Measurements from ENCODE around the gene MYO16.

- TF ChIP-seq CTCF (IDR thresholded peaks at IDR 0.05; ENCODE audit: poor library complexity) (no peak), EZH2phosphoT487 (IDR thresholded peaks at IDR 0.05; ENCODE audit: low read depth, severe bottlenecking, unreplicated experiment) (no peak)
Measured at GRCh38 chr13:108797354-108797753, 167.9 kb downstream of the MYO16 start.

Measured in hepatocyte (in vitro differentiated cells).